ENCODE data around the gene NECTIN2.
"Not testable (repeated sequence)": the region's sequence is repeated elsewhere in the genome, so short reads cannot be mapped to it uniquely, and the experiment has no call there.

Gene NECTIN2

GRCh38 chr19:44883922-44884321 lies 37.8 kb downstream of the NECTIN2 start:
- H3K4me1 Mint-ChIP-seq: peaks cover under 1% of the 10 kb centered on the region
- H3K36me3 Mint-ChIP-seq: no peaks in the 10 kb centered on the region
- no peak overlapping the region for H3K27ac Mint-ChIP-seq
- H3K9me3 Mint-ChIP-seq: no peaks in the 10 kb centered on the region
- H3K4me3 Mint-ChIP-seq: no peak overlapping the region
- no peaks in the 10 kb centered on the region for H3K27me3 Mint-ChIP-seq

- H3K4me1 Mint-ChIP-seq: peaks cover 5% of the 10 kb centered on the region
- H3K27ac Mint-ChIP-seq: no peak overlapping the region
- H3K9me3 Mint-ChIP-seq: no peaks in the 10 kb centered on the region
- H3K36me3 Mint-ChIP-seq: no peaks in the 10 kb centered on the region
- H3K4me3 Mint-ChIP-seq: no peak overlapping the region
- no peaks in the 10 kb centered on the region for H3K27me3 Mint-ChIP-seq
Measured at GRCh38 chr19:44884566-44884965, 38.5 kb downstream of the NECTIN2 start.

GRCh38 chr19:44886141-44886540 lies 40.0 kb downstream of the NECTIN2 start:
- H3K9me3 Mint-ChIP-seq: no peaks in the 10 kb centered on the region
- no peak overlapping the region for H3K27ac Mint-ChIP-seq
- H3K4me1 Mint-ChIP-seq: peaks cover 10% of the 10 kb centered on the region
- H3K4me3 Mint-ChIP-seq: no peak overlapping the region
- H3K27me3 Mint-ChIP-seq: no peaks in the 10 kb centered on the region
- H3K36me3 Mint-ChIP-seq: no peaks in the 10 kb centered on the region

GRCh38 chr19:44887648-44888047 lies 41.6 kb downstream of the NECTIN2 start:
- Mint-ChIP-seq H3K27me3 (no peaks in the 10 kb centered on the region), H3K9me3 (no peaks in the 10 kb centered on the region), H3K36me3 (peaks cover 8% of the 10 kb centered on the region), H3K27ac (no peak overlapping the region), H3K4me3 (no peak overlapping the region), H3K4me1 (peaks cover 20% of the 10 kb centered on the region)

- not testable (repeated sequence) for H3K27ac Mint-ChIP-seq, H3K27me3 Mint-ChIP-seq, H3K4me3 Mint-ChIP-seq, H3K9me3 Mint-ChIP-seq
- peaks cover 27% of the 10 kb centered on the region for H3K4me1 Mint-ChIP-seq
- peaks cover 13% of the 10 kb centered on the region for H3K36me3 Mint-ChIP-seq
Measured at GRCh38 chr19:44888335-44888734, 42.2 kb downstream of the NECTIN2 start.

GRCh38 chr19:44889830-44890365 lies 43.8 kb downstream of the NECTIN2 start:
- peak overlapping the region; percentile 85 for H3K4me3 Mint-ChIP-seq
- peaks cover 31% of the 10 kb centered on the region for H3K4me1 Mint-ChIP-seq
- peak overlapping the region; percentile 95 for H3K27ac Mint-ChIP-seq
- H3K27me3 Mint-ChIP-seq: no peaks in the 10 kb centered on the region
- H3K36me3 Mint-ChIP-seq: peaks cover 19% of the 10 kb centered on the region
- H3K9me3 Mint-ChIP-seq: no peaks in the 10 kb centered on the region

- Mint-ChIP-seq H3K4me3 (peak overlapping the region; percentile 85), H3K27ac (peak overlapping the region; percentile 95), H3K9me3 (no peaks in the 10 kb centered on the region), H3K36me3 (peaks cover 19% of the 10 kb centered on the region), H3K27me3 (no peaks in the 10 kb centered on the region), H3K4me1 (peaks cover 33% of the 10 kb centered on the region)
Measured at GRCh38 chr19:44890366-44891015, 44.4 kb downstream of the NECTIN2 start.

- H3K27me3 Mint-ChIP-seq: no peaks in the 10 kb centered on the region
- H3K9me3 Mint-ChIP-seq: no peaks in the 10 kb centered on the region
- H3K4me3 Mint-ChIP-seq: peak within 1 kb of the TSS; percentile 97
- peaks cover 22% of the 10 kb centered on the region for H3K36me3 Mint-ChIP-seq
- H3K27ac Mint-ChIP-seq: peak within 1 kb of the TSS; percentile 95
- peaks cover 38% of the 10 kb centered on the region for H3K4me1 Mint-ChIP-seq
Measured at GRCh38 chr19:44891016-44891882, 45.2 kb downstream of the NECTIN2 start, which contains the start of gene TOMM40. Gene TOMM40 (plus strand): TSS chr19:44891254. CDS start chr19:44891416, 162 bp downstream.

- Mint-ChIP-seq H3K27ac (no peak overlapping the region), H3K4me1 (peaks cover 38% of the 10 kb centered on the region), H3K27me3 (no peaks in the 10 kb centered on the region), H3K36me3 (peaks cover 22% of the 10 kb centered on the region), H3K4me3 (peak overlapping the region; percentile 97), H3K9me3 (no peaks in the 10 kb centered on the region)
Measured at GRCh38 chr19:44892932-44893331, 46.8 kb downstream of the NECTIN2 start.

- no peaks in the 10 kb centered on the region for H3K27me3 Mint-ChIP-seq
- peak overlapping the region; percentile 97 for H3K4me3 Mint-ChIP-seq
- peaks cover 38% of the 10 kb centered on the region for H3K4me1 Mint-ChIP-seq
- H3K9me3 Mint-ChIP-seq: no peaks in the 10 kb centered on the region
- no peak overlapping the region for H3K27ac Mint-ChIP-seq
- peaks cover 22% of the 10 kb centered on the region for H3K36me3 Mint-ChIP-seq
Measured at GRCh38 chr19:44893332-44894051, 47.4 kb downstream of the NECTIN2 start.

GRCh38 chr19:44894052-44894400 lies 47.9 kb downstream of the NECTIN2 start:
- Mint-ChIP-seq H3K36me3 (peaks cover 22% of the 10 kb centered on the region), H3K4me3 (no peak overlapping the region), H3K9me3 (no peaks in the 10 kb centered on the region), H3K4me1 (peaks cover 36% of the 10 kb centered on the region), H3K27ac (no peak overlapping the region), H3K27me3 (no peaks in the 10 kb centered on the region)

GRCh38 chr19:44894946-44895345 lies 48.8 kb downstream of the NECTIN2 start:
- Mint-ChIP-seq H3K4me3 (peak overlapping the region; percentile 11), H3K9me3 (no peaks in the 10 kb centered on the region), H3K4me1 (peaks cover 33% of the 10 kb centered on the region), H3K27ac (no peak overlapping the region), H3K36me3 (peaks cover 22% of the 10 kb centered on the region), H3K27me3 (no peaks in the 10 kb centered on the region)

GRCh38 chr19:44897835-44898234 lies 51.7 kb downstream of the NECTIN2 start:
- Mint-ChIP-seq H3K9me3 (no peaks in the 10 kb centered on the region), H3K27ac (no peak overlapping the region), H3K4me1 (peaks cover 18% of the 10 kb centered on the region), H3K36me3 (peaks cover 15% of the 10 kb centered on the region), H3K27me3 (no peaks in the 10 kb centered on the region), H3K4me3 (no peak overlapping the region)

- no peak overlapping the region for H3K4me3 Mint-ChIP-seq
Measured at GRCh38 chr19:44900328-44901244, 54.5 kb downstream of the NECTIN2 start.

GRCh38 chr19:44903216-44903601 lies 57.1 kb downstream of the NECTIN2 start:
- Mint-ChIP-seq H3K36me3 (peaks cover 2% of the 10 kb centered on the region), H3K27ac (no peak overlapping the region), H3K27me3 (peaks cover 12% of the 10 kb centered on the region), H3K4me1 (peaks cover 18% of the 10 kb centered on the region), H3K9me3 (no peaks in the 10 kb centered on the region), H3K4me3 (no peak overlapping the region)

More at GRCh38 chr19:44900328-44901244, 54.5 kb downstream of the NECTIN2 start:
- Mint-ChIP-seq H3K36me3 (peaks cover 6% of the 10 kb centered on the region), H3K4me1 (peaks cover 12% of the 10 kb centered on the region), H3K27ac (no peak overlapping the region), H3K27me3 (no peaks in the 10 kb centered on the region), H3K9me3 (no peaks in the 10 kb centered on the region)

Data from activated naive CD4-positive, alpha-beta T cell treated with anti-CD3 and anti-CD28 coated beads, Interleukin-2, amount 50 U/mL, for 24 hours (primary cell).